Activated CD8-positive, alpha-beta T cell treated with anti-CD3 and anti-CD28 coated beads for 36 hours (primary cell): ENCODE results near the gene PIP. TPM values are rescaled to one million over a fixed set of nuclear protein-coding genes. Genes with fewer than 3 reads are reported as not detected.
"Not testable (repeated sequence)": the region's sequence is repeated elsewhere in the genome, so short reads cannot be mapped to it uniquely, and the experiment has no call there.

Source experiments
- ATAC-seq: fragments of 200-7000 bp; cut with Tn5 transposase; one replicate; pipeline ENCODE4 v1.10.0; 2021; ENCODE audit warnings: mild to moderate bottlenecking, moderate library complexity
- CTCF ChIA-PET: fragments of 350-600 bp; sonication (Branson Sonifier 250); formaldehyde crosslinking; loops from one replicate; lab custom pipeline; 2021; ENCODE audit warnings: antibody characterized with exemption; lab: Charles Lee
- POLR2A ChIA-PET: fragments of 350-600 bp; sonication (Branson Sonifier 250); formaldehyde crosslinking; loops from one replicate; lab custom pipeline; 2021; ENCODE audit warnings: antibody characterized with exemption; lab: Charles Lee
- DNase-seq: peaks from one replicate; pipeline ENCODE4 v3.0.0-alpha.2; 2020
- H3K27ac Mint-ChIP-seq: one replicate; pipeline ENCODE4 v1.8.0; 2021; ENCODE audit warnings: mild to moderate bottlenecking, mixed read lengths
- H3K27me3 Mint-ChIP-seq: one replicate; pipeline ENCODE4 v1.8.0; 2021; ENCODE audit warnings: mixed read lengths
- H3K36me3 Mint-ChIP-seq: one replicate; pipeline ENCODE4 v1.8.0; 2021; ENCODE audit warnings: low read depth, mixed read lengths
- H3K4me1 Mint-ChIP-seq: one replicate; pipeline ENCODE4 v1.8.0; 2021; ENCODE audit warnings: low read depth, mixed read lengths
- H3K4me3 Mint-ChIP-seq: one replicate; pipeline ENCODE4 v1.8.0; 2021; ENCODE audit warnings: mild to moderate bottlenecking, moderate library complexity, mixed read lengths
- H3K9me3 Mint-ChIP-seq: one replicate; pipeline ENCODE4 v1.8.0; 2021; ENCODE audit warnings: mixed read lengths
- CTCF ChIP-seq: fragments of 200-600 bp; IDR thresholded peaks from one replicate; pipeline ENCODE4 v1.8.0; 2022; ENCODE audit warnings: antibody characterized with exemption, mild to moderate bottlenecking
- intact Hi-C: fragments of 100-400 bp; cut with micrococcal nuclease; formaldehyde crosslinking; loops from one replicate; pipeline ENCODE4 v1.10.0; 2022
- total RNA-seq, 2 experiments: library from RNA; stranded (reverse); gene quantifications; one replicate each; pipeline ENCODE4 v1.2.3, GENCODE V29; 2021

The PIP gene
- total RNA-seq, 2 experiments from 2014 or later: not detected

GRCh38 chr7:143177374-143178119, 45.7 kb downstream of the PIP start:
- no peak for ATAC-seq
- H3K27me3 Mint-ChIP-seq: peaks cover 5% of the 10 kb centered on the region
- H3K36me3 Mint-ChIP-seq: no peaks in the 10 kb centered on the region
- no peak overlapping the region for H3K27ac Mint-ChIP-seq
- ChIA-PET POLR2A (no interaction called here), CTCF (interaction anchor here (1.3 kb wide), 1 partner anchor 37 kb away, joined by 9 read pairs; no protein-coding TSS in a partner anchor)
- H3K4me1 Mint-ChIP-seq: no peaks in the 10 kb centered on the region
- intact Hi-C loops: no loop called here
- no peak overlapping the region for H3K4me3 Mint-ChIP-seq
- DNase-seq: no peak
- no peak for TF ChIP-seq CTCF
- H3K9me3 Mint-ChIP-seq: peaks cover 4% of the 10 kb centered on the region

- H3K27ac Mint-ChIP-seq, H3K27me3 Mint-ChIP-seq, POLR2A ChIA-PET, H3K4me1 Mint-ChIP-seq, H3K9me3 Mint-ChIP-seq, intact Hi-C loops, DNase-seq, H3K36me3 Mint-ChIP-seq, H3K4me3 Mint-ChIP-seq, ATAC-seq: not testable (repeated sequence)
- CTCF ChIA-PET: interaction anchor here (1.5 kb wide), 1 partner anchor 10 kb away, joined by 3 read pairs; no protein-coding TSS in a partner anchor
Measured at GRCh38 chr7:143180771-143181170, 48.9 kb downstream of the PIP start.

- no peak for TF ChIP-seq CTCF
- no peak overlapping the region for H3K27ac Mint-ChIP-seq
- peaks cover 8% of the 10 kb centered on the region for H3K27me3 Mint-ChIP-seq
- H3K4me3 Mint-ChIP-seq: no peak overlapping the region
- H3K36me3 Mint-ChIP-seq: no peaks in the 10 kb centered on the region
- CTCF ChIA-PET: interaction anchor here (1.5 kb wide), 1 partner anchor 10 kb away, joined by 3 read pairs; no protein-coding TSS in a partner anchor
- peak; percentile 39 for ATAC-seq
- POLR2A ChIA-PET: no interaction called here
- no peaks in the 10 kb centered on the region for H3K4me1 Mint-ChIP-seq
- DNase-seq: peak; percentile 2
- peaks cover 4% of the 10 kb centered on the region for H3K9me3 Mint-ChIP-seq
- intact Hi-C loops: no loop called here
Measured at GRCh38 chr7:143181349-143181748, 49.5 kb downstream of the PIP start.

- ChIA-PET CTCF (interaction anchor here (1.9 kb wide), 1 partner anchor 32 kb away, joined by 10 read pairs; no protein-coding TSS in a partner anchor), POLR2A (no interaction called here)
- Mint-ChIP-seq H3K9me3 (peaks cover 1% of the 10 kb centered on the region), H3K4me3 (no peak within 1 kb of the TSS), H3K27me3 (peaks cover 10% of the 10 kb centered on the region), H3K27ac (no peak within 1 kb of the TSS), H3K4me1 (no peaks in the 10 kb centered on the region), H3K36me3 (no peaks in the 10 kb centered on the region)
- TF ChIP-seq CTCF: no peak
- intact Hi-C loops: no loop called here
- ATAC-seq (no peak), DNase-seq (no peak)
Measured at GRCh38 chr7:143183024-143183423, 51.1 kb downstream of the PIP start, which contains the start of gene TAS2R39. TAS2R39 (plus strand) TSS chr7:143183419; CDS start chr7:143183419, 0 bp downstream.

- no peaks in the 10 kb centered on the region for H3K9me3 Mint-ChIP-seq
- ChIA-PET CTCF (no interaction called here), POLR2A (no interaction called here)
- TF ChIP-seq CTCF: no peak
- H3K27me3 Mint-ChIP-seq: peaks cover 7% of the 10 kb centered on the region
- no peak for DNase-seq
- H3K4me1 Mint-ChIP-seq: no peaks in the 10 kb centered on the region
- no peak overlapping the region for H3K4me3 Mint-ChIP-seq
- ATAC-seq: no peak
- H3K27ac Mint-ChIP-seq: no peak overlapping the region
- intact Hi-C loops: no loop called here
- no peaks in the 10 kb centered on the region for H3K36me3 Mint-ChIP-seq
Measured at GRCh38 chr7:143185551-143185950, 53.7 kb downstream of the PIP start.
